Stimulated activated CD8-positive, alpha-beta memory T cell treated with anti-CD3 and anti-CD28 coated beads, Interleukin-15, amount 100 ng/mL, for 4 hours (primary cell): Measurements from ENCODE around the gene FRYL.
"Not testable (repeated sequence)": the region's sequence is repeated elsewhere in the genome, so short reads cannot be mapped to it uniquely, and the experiment has no call there.

Experiments
- DNase-seq, 2 donors: peaks; one replicate each; pipeline ENCODE4 v3.0.0-alpha.2; 2020; ENCODE audit warnings: low read depth in 2 of 2

Gene FRYL

GRCh38 chr4:48698029-48698971, 81.8 kb downstream of the FRYL start:
- no peak for DNase-seq

GRCh38 chr4:48697516-48697915, 82.6 kb downstream of the FRYL start:
- not testable (repeated sequence) for DNase-seq

DNA sequence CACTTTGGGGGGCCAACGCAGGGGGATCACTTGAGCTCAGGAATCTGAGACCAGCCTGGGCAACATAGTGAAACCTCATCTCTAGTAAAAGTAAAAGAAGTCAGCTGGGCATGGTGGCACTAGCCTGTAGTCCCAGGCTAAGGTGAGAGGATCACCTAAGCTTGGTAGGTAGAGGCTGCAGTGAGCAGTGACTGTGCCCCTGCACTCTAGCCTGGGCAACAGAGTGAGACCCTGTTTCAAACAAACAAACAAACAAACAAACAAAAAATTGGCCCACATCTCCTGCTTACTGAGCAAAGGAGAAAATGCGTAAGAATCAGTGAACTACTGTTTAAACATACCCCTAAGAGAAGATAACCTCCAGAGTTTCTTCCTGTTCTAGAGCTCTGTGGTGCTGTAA, 85.3 kb downstream of the FRYL start:
- no peak for DNase-seq

DNA sequence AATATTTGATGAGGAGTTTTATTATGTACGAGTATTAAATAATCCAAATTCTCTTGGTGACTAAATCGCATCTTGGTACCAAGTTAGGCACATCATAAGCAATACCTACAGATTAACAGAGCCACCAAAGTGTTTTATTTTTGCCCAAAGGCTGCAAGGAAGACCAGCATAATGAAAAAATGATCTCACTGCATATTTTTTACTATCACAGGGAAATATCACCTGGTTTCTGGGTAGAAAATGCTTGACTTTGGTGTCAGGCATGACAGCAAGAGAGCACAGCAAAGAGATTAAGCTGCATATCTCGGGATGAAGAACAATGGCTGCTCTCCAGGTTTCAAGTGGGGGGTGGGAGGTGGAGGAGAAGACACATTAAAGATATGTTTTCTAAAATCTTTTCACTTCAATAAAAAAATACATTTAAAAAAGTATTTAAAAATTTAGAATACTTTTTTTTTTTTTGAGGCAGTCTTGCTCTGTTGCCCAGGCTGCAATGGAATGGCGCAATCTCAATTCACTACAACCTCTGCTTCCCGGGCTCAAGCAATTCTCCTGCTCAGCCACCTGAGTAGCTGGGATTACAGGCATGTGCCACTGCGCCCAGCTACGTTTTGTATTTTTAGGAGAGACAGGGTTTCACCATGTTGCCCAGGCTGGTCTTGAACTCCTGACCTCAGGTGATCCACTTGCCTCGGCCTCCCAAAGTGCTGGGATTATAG, 86.1 kb downstream of the FRYL start:
- DNase-seq = no peak

DNA sequence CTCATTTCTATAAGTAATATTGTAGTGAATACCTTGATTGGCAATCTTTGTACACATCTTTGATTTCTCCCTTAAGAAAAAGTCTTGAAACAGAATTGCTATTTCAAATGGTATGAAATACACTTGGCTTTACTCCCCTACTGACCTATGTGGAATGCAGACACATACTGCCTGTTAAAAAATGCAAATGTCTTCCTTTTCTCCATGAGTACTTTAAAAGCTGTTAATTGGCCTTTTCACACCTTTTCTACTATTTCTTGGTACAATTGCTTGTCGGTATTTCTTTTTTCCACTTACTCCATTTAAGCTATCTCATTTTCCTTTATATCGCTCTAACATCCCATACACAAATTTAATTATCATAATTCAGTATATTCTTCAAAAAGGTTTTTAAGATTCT, 87.2 kb downstream of the FRYL start:
- DNase-seq = no peak

- no peak for DNase-seq
These were observed 88.0 kb downstream of the FRYL start for GRCh38 chr4:48692044-48692443.

GRCh38 chr4:48688953-48689352, 91.1 kb downstream of the FRYL start:
- DNase-seq = no peak

DNA sequence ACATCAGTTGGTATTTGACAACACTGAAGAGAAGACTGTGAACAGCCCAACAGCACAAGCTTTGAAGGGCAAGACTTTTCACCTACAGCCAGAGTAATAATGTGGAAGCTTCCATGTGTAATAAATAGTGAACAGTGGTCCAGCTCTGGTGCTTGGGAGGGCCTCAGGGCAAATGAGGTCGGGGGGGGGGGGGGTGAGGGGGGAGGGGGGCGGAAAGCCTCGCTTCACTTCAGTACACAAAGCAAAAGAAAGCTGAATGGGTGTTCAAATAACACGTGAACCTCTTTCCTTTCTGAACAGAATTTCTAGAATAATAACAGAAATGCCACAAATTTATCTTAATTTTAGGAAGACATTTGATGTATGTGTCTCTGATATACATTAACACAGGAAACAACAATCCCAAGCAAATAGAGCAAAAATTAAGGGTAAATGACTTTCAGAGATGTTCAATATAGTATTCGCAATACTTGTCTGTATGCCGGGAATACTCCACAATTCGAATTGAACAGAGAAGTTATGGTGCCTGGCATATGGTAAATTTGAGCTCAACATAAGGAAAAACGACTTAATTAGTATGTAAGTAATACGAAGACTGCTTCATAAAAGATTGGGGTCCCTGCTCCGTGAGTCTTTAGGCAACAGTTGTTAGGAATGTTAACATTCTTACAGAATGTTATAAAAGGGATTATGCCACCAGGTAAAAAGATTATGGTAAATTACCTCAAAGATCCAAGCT, 92.6 kb downstream of the FRYL start:
- DNase-seq = no peak

- DNase-seq = no peak
These were observed 93.7 kb downstream of the FRYL start for GRCh38 chr4:48686369-48686768.

DNA sequence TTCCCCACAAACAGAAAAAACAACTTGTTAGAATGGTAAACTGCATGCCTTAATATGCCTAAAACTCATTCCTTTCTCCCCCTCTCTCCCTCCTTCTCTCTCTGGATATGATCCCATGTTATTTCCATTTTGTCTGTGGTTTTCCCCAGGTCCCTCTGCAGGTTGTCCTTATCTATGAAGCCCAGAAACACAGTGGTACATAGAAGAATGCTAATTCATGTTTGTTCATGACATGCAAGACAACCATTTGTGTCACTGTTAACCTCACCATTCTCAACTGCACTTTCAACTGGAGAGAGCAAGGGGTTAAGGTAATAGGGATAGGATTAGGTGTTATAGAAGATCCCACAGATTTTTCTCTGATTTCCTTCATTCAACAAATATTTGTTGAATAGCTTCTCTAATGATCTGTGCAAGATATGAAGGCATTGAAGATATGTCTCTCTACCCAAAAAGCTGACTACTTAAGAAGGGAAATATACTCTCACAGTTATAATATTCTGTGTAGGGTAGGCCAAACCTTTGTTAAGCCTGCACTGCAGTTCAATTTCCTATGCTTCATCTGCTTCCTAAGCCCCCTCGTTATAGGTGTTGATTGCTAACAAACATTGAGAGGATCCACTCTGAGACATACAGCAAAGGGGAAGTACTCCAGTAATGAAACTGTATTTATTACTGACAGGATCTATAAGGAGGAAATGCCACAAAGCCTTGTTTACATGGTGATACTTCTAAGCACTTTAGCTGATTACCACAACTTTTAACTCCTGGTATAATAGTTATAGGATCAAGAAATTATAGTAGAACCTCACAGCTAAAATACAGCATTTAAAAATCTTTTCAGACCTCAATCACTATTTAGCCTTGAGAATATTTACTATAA, 96.1 kb downstream of the FRYL start:
- no peak for DNase-seq

GRCh38 chr4:48682870-48683269, 97.2 kb downstream of the FRYL start:
- DNase-seq = not testable (repeated sequence)

- DNase-seq = no peak
These were observed 98.2 kb downstream of the FRYL start for GRCh38 chr4:48681856-48682255.

DNA sequence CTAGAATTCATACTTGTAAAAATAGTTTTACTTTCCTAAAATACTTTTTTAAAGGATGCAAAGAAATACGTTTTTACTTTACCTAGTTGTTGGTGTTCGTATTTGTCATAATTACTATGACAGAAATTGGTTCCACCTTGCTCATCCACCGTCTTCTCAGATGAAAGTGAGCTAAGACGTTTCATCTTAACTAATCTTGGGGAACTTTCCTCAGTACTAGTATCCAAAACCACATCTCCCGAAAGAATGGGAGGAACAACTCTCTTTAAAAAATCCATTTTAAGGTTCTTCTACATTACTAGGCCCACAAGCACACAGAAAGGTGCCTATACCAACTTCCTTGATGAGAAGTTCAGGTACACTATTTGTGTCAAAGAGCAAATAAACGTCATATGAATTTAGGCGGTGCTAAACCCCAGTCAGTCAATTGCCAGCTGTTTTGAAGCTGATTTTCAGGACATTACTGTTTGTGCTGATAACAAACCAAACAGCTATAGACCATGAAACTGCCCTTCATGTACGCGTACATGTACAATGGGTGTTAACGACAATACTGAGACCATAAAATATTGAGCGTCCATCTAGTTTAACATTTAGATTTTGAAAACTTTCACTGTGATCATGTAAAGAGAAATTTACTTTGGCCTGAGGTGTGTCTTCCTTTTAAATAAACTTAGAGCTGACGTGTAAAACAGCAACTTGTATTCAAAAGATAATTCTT, 99.1 kb downstream of the FRYL start:
- no peak for DNase-seq

DNA sequence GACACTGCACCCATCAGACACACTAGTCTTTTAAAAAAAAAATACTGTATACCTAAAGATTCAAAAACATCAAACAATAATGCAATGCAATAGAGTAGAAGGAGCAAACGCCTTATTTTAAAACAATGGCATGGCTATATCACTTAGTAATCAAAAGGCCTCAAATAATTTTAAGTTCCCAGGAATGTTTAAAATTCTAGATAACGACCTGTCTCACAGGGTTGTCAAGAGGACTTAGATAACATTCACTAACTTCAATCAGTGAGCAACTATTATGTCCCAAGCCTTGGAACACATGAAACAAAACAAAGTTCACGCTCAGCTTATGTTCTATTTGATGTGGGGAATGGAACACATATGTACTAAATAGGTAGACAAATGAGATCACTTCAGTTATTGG, 106.5 kb downstream of the FRYL start:
- no peak for DNase-seq

GRCh38 chr4:48670587-48670986, 109.5 kb downstream of the FRYL start:
- no peak for DNase-seq

- no peak for DNase-seq
These were observed 111.0 kb downstream of the FRYL start for GRCh38 chr4:48669086-48669485.

- no peak for DNase-seq
These were observed 111.6 kb downstream of the FRYL start for GRCh38 chr4:48668254-48669017.

- DNase-seq = no peak
These were observed 112.9 kb downstream of the FRYL start for GRCh38 chr4:48667148-48667547.

GRCh38 chr4:48665555-48666186, 114.4 kb downstream of the FRYL start:
- DNase-seq = no peak
